HCT116 (cell line): Measurements from ENCODE around the gene FDCSP.

Experiments
- TF ChIP-seq, protein P1 (sequence below), 3 experiments: fragments of 200-600 bp in 1 of 3; sonication (generic) in 1 of 3; IDR thresholded peaks in 2 of 3; conservative IDR thresholded peaks in 1 of 3; 2 replicates each; pipeline ENCODE4 v1.5.1; 2012 to 2017; ENCODE audit warnings: low read depth in 2 of 3, low read length in 2 of 3, antibody characterized with exemption in 1 of 3, borderline replicate concordance in 1 of 3, control low read depth in 1 of 3, mild to moderate bottlenecking in 1 of 3, mixed read lengths in 1 of 3, mixed run types in 1 of 3, moderate library complexity in 1 of 3; ENCODE audit not compliant: insufficient read depth in 1 of 3
- TF ChIP-seq, protein P2 (sequence below): IDR thresholded peaks from 2 replicates; pipeline ENCODE4 v1.6.1; 2012

DNA sequence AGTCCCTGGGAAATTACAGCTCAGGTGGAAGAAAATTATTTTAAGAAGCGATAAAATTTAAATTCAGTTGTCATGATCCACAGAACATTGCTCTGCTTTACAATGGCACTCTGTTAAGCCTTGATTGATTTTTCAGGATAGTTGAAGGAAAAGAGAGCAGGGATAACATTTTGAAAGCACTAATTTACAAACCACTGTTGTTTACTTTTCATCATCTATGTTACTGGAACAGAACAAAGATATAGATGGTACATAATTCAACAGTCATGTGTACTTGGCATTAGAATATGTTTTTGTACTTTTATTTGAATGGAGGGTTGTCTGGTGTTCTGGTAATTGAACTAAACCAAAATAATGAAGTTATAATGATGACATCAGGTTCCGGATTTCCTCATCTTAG, 33.0 kb upstream of the FDCSP start:
- TF ChIP-seq, protein P1, sequence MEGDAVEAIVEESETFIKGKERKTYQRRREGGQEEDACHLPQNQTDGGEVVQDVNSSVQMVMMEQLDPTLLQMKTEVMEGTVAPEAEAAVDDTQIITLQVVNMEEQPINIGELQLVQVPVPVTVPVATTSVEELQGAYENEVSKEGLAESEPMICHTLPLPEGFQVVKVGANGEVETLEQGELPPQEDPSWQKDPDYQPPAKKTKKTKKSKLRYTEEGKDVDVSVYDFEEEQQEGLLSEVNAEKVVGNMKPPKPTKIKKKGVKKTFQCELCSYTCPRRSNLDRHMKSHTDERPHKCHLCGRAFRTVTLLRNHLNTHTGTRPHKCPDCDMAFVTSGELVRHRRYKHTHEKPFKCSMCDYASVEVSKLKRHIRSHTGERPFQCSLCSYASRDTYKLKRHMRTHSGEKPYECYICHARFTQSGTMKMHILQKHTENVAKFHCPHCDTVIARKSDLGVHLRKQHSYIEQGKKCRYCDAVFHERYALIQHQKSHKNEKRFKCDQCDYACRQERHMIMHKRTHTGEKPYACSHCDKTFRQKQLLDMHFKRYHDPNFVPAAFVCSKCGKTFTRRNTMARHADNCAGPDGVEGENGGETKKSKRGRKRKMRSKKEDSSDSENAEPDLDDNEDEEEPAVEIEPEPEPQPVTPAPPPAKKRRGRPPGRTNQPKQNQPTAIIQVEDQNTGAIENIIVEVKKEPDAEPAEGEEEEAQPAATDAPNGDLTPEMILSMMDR (IDR thresholded peaks at IDR 0.05 in 2 of 3, conservative IDR thresholded peaks at IDR 0.05 in 1 of 3; ENCODE audit: borderline replicate concordance in 1 of 3, insufficient read depth in 1 of 3, low read depth in 2 of 3, low read length in 2 of 3): no peak
- TF ChIP-seq, protein P2, sequence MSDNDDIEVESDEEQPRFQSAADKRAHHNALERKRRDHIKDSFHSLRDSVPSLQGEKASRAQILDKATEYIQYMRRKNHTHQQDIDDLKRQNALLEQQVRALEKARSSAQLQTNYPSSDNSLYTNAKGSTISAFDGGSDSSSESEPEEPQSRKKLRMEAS: no peak
